Left ventricle myocardium inferior (tissue), 1 donor: ENCODE results near the gene GTF3C6. TPM values are rescaled to one million over a fixed set of nuclear protein-coding genes. Genes with fewer than 3 reads are reported as not detected.

ENCODE experiments used
- DNase-seq: peaks from one replicate; pipeline ENCODE4 v3.0.0-alpha.2; 2020
- H3K27ac ChIP-seq: fragments of 200-600 bp; replicated peaks from 2 replicates; pipeline ENCODE4 v1.8.0; 2021
- H3K27me3 ChIP-seq: fragments of 200-600 bp; 2 replicates; pipeline ENCODE4 v1.8.0; 2021; ENCODE audit warnings: low read depth
- H3K36me3 ChIP-seq: fragments of 200-600 bp; 2 replicates; pipeline ENCODE4 v1.8.0; 2021
- H3K4me1 ChIP-seq: fragments of 200-600 bp; 2 replicates; pipeline ENCODE4 v1.8.0; 2021
- H3K4me3 ChIP-seq: fragments of 200-600 bp; 2 replicates; pipeline ENCODE4 v1.8.0; 2021; ENCODE audit warnings: mild to moderate bottlenecking, moderate library complexity
- H3K9me3 ChIP-seq: fragments of 200-600 bp; replicated peaks from 2 replicates; pipeline ENCODE4 v1.8.0; 2021
- intact Hi-C: fragments of 100-400 bp; cut with micrococcal nuclease; formaldehyde crosslinking; loops from one replicate; pipeline ENCODE4 v1.11.0; 2022
- total RNA-seq: library from RNA; stranded (reverse); fragmentation: NEBNext Ultra II Directional; extraction: Animal tissue kit (Norgen Biotek cat#: 25700); gene quantifications from one replicate; pipeline ENCODE4 v1.2.1, GENCODE V29; 2021
- TF ChIP-seq, protein P1 (sequence below): fragments of 200-600 bp; IDR thresholded peaks from 2 replicates; pipeline ENCODE4 v1.8.0; 2021; ENCODE audit warnings: antibody characterized with exemption, mild to moderate bottlenecking, borderline replicate concordance
- donor health status: DM: no; HTN: yes; CAD: no; lungs with severe emphysema.

The GTF3C6 gene
- total RNA-seq, 1 donor from 2014 or later, result 102 TPM

DNA sequence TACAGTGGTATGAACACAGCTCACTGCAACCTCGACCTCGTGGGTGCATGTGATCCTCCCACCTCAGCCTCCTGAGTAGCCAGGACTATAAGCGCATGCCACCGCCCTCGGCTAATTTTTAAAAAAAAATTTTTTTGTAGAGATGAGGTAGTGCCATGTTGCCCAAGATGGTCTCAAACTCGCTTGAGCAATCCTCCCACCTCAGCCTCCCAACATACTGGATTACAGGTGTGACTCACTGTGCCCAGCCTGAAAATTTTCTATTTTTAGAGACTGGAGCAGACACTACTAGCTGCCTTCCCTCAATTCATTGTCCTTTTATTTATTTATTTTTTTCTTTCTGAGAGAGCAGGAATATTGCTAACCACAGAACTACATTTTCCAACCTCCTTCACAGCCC, 20.3 kb upstream of the GTF3C6 start:
- TF ChIP-seq, protein P1, sequence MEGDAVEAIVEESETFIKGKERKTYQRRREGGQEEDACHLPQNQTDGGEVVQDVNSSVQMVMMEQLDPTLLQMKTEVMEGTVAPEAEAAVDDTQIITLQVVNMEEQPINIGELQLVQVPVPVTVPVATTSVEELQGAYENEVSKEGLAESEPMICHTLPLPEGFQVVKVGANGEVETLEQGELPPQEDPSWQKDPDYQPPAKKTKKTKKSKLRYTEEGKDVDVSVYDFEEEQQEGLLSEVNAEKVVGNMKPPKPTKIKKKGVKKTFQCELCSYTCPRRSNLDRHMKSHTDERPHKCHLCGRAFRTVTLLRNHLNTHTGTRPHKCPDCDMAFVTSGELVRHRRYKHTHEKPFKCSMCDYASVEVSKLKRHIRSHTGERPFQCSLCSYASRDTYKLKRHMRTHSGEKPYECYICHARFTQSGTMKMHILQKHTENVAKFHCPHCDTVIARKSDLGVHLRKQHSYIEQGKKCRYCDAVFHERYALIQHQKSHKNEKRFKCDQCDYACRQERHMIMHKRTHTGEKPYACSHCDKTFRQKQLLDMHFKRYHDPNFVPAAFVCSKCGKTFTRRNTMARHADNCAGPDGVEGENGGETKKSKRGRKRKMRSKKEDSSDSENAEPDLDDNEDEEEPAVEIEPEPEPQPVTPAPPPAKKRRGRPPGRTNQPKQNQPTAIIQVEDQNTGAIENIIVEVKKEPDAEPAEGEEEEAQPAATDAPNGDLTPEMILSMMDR, result no peak
- no peak for DNase-seq
- Histone ChIP-seq H3K4me3 (no peak overlapping the region), H3K36me3 (no peaks in the 10 kb centered on the region), H3K27me3 (no peaks in the 10 kb centered on the region), H3K4me1 (no peaks in the 10 kb centered on the region), H3K27ac (no peak overlapping the region), H3K9me3 (no peaks in the 10 kb centered on the region)
- intact Hi-C loops, result no loop called here

DNA sequence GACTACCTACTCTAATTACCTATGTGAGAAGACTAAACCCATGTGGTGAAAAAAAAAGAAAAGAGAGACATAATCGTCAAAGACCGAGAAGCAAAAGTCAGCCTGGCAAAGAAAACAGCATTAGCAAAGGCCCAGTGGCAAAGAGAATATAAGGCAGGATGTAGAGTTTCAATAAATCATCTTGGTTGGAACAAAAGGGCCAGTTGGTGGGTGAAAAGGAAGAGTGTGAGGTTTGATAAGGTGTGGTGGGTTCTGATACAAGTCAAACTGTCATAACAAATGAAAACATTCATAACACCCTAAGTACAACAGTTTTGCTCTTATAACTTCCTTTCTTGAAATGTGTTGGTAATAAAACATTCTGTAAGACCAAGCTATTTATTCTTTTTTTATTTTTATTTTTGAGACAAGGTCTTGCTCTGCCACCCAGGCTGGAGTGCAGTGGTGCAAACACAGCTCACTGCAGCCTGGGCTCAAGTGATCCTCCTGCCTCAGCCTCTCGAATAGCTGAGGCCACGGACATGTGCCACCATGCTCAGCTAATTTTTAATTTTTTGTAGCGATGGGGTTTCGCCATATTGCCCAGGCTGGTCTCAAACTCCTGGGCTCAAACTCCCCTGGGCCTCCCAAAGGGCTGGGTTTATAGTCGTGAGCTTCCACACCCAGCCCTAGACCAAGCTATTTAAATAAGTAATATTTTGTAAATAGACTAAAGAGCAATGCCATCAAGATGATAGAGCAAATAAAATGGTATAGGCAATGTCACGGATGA, 18.9 kb upstream of the GTF3C6 start:
- Histone ChIP-seq H3K27ac (no peak overlapping the region), H3K36me3 (no peaks in the 10 kb centered on the region), H3K4me3 (no peak overlapping the region), H3K9me3 (no peaks in the 10 kb centered on the region), H3K4me1 (no peaks in the 10 kb centered on the region), H3K27me3 (no peaks in the 10 kb centered on the region)
- no peak for DNase-seq
- intact Hi-C loops, result no loop called here
- TF ChIP-seq, protein P1, result no peak

DNA sequence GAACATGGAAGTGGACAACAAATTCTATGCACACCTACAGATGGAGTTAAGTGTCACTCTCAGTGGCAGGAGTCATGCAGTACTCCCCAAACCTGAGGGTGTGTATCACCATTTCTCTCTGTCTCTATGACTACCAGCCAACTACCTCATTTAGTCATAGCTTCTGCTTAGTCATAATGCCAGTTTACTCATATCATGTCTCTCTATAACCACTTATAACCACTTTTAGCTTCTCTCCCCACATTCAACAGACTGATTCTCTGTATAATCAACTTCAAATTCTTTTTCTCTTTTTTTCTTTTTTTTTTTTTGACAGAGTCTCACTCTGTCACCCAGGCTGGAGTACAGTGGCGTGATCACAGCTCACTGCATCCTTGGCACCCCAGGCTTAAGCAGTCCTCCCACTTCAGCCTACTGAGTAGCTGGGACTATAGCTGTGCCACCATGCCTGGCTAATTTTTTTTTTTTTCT, 13.8 kb upstream of the GTF3C6 start:
- H3K4me3 ChIP-seq, result no peak overlapping the region

DNA sequence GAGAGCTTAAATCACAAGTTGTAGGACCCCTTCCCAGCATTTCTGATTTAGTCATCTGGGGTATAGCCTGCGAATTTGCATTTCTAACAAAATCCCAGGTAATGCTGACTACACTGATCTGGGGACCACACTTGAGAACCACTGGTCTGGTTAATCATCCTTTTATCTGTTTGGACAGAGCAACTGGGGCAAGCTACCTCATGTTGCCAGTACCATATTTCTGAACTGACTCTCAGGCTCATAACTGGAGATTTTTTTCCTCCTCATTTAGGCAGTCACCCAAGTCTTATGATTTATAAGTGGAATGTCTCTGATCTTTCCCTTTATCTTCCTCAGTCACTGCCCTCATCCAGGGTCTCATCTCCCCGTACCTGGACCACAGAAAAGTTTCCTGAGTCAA, 12.0 kb upstream of the GTF3C6 start:
- DNase-seq, result no peak
- TF ChIP-seq, protein P1, result no peak
- H3K9me3 ChIP-seq, result no peaks in the 10 kb centered on the region
- H3K27ac ChIP-seq, result no peak overlapping the region
- H3K4me3 ChIP-seq, result no peak overlapping the region
- H3K27me3 ChIP-seq, result no peaks in the 10 kb centered on the region
- intact Hi-C loops, result loop anchor here (5.0 kb wide), 1 partner anchor 259 kb away; no protein-coding TSS in a partner anchor
- H3K4me1 ChIP-seq, result no peaks in the 10 kb centered on the region
- no peaks in the 10 kb centered on the region for H3K36me3 ChIP-seq

More for the DNA sequence above, 13.8 kb upstream of the GTF3C6 start:
- intact Hi-C loops, result loop anchor here (5.0 kb wide), 1 partner anchor 257 kb away; no protein-coding TSS in a partner anchor
- Histone ChIP-seq H3K27me3 (no peaks in the 10 kb centered on the region), H3K9me3 (no peaks in the 10 kb centered on the region), H3K36me3 (no peaks in the 10 kb centered on the region), H3K4me1 (no peaks in the 10 kb centered on the region), H3K27ac (no peak overlapping the region)
- TF ChIP-seq, protein P1, result no peak
- no peak for DNase-seq

DNA sequence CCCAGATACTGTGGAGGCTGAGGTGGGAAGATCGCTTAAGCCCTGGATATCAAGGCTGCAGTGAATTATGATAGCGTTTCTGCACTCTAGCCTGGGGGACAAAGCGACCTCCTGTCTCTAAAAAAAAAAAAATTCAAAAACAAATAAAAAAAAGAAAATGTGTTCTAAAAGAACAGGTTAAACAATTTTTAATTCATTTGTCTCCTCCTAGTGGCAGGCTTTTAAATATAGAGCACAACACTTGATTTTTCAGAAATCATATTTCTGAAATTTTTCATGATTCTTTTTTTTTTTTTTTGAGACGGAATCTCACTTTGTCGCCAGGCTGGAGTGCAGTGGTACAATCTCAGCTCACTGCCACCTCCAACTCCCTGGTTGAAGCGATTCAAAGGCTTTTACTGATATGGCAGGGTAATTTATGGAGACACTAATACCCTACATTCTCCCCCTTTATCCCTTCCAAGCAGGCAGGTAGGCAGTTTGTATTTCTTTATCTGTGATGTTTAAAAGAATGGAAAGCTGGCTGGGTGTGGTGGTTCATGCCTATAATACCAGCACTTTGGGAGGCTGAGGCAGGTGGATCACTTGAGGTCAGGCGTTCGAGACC, 8.7 kb upstream of the GTF3C6 start:
- TF ChIP-seq, protein P1, result peak; percentile 62
- intact Hi-C loops, result loop anchor here (5.0 to 10.0 kb wide), 2 partner anchors 262 to 415 kb away; no protein-coding TSS in a partner anchor

More for the DNA sequence above, 8.7 kb upstream of the GTF3C6 start:
- no peak overlapping the region for H3K4me3 ChIP-seq
- no peaks in the 10 kb centered on the region for H3K27me3 ChIP-seq
- no peaks in the 10 kb centered on the region for H3K9me3 ChIP-seq
- no peak overlapping the region for H3K27ac ChIP-seq
- no peaks in the 10 kb centered on the region for H3K36me3 ChIP-seq
- no peaks in the 10 kb centered on the region for H3K4me1 ChIP-seq
- no peak for DNase-seq
